ENCODE results near the gene DSCAML1. TPM values are rescaled to one million over a fixed set of nuclear protein-coding genes. Genes with fewer than 3 reads are reported as not detected.

Gene DSCAML1
- total and polyA plus RNA-seq, 8 donors: 0.08 to 2.9 (median 0.45) TPM

DNA sequence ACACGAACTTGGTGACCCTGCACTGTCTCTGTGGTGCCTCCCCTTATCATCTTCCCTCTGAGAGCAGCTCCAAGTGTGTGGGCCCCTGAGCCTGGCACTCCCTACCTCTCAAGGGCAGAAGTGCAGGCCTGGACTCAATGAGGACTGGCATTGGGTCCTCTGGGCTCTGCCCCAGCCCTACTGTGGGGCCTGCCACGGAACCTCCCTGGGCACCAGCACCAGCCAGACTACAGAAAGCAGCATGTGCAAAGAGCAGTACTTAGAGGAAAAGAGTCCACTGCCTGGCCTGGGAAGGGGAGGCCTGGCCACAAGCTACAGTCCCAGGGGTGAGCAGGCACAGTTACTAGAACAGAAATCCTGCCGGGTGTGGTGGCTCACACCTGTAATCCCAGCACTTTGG lies 222.5 kb downstream of the DSCAML1 start:
- WGBS, 5 donors: 85 to 92% (median 89%) methylated on average over 2 to 3 of the region's 3 CpGs
- DNase-seq: no peak
- Histone ChIP-seq H3K36me3 (no peaks in the 10 kb centered on the region), H3K9me3 (no peaks in the 10 kb centered on the region), H3K27me3 (peaks cover 0 to 8% (median 0%) of the 10 kb centered on the region in 3 donors), H3K4me1 (no peaks in the 10 kb centered on the region), H3K4me3 (no peak overlapping the region), H3K27ac (no peak overlapping the region)
- intact Hi-C loops (cut with DNase I; ENCODE audit: low total_unique reads): no loop called here
- TF ChIP-seq, protein P1, sequence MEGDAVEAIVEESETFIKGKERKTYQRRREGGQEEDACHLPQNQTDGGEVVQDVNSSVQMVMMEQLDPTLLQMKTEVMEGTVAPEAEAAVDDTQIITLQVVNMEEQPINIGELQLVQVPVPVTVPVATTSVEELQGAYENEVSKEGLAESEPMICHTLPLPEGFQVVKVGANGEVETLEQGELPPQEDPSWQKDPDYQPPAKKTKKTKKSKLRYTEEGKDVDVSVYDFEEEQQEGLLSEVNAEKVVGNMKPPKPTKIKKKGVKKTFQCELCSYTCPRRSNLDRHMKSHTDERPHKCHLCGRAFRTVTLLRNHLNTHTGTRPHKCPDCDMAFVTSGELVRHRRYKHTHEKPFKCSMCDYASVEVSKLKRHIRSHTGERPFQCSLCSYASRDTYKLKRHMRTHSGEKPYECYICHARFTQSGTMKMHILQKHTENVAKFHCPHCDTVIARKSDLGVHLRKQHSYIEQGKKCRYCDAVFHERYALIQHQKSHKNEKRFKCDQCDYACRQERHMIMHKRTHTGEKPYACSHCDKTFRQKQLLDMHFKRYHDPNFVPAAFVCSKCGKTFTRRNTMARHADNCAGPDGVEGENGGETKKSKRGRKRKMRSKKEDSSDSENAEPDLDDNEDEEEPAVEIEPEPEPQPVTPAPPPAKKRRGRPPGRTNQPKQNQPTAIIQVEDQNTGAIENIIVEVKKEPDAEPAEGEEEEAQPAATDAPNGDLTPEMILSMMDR (IDR thresholded peaks at IDR 0.05): no peak
- TF ChIP-seq POLR2A (IDR thresholded peaks at IDR 0.05) (no peak), EP300 (IDR thresholded peaks at IDR 0.05) (no peak), POLR2AphosphoS5 (IDR thresholded peaks at IDR 0.05) (no peak)

DNA sequence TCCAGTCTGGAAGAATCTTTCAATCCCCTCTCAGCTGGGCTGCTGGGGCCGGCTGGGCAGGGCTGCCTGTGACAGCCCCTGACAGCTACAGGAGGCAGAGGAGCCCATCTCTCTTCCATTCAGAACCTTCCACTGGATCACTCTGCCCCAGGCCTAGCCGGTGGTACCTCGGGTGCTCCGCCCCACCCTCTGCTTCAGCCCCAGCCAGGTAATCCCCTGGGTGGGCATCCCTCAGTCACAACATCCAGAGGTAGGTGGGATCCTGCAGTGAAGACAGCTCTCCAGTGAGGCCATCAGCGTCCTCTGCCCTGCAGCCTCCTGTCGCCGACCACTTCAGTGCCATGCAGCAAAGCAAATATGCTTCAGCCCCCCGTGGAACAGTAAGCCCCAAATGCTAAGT lies 223.7 kb downstream of the DSCAML1 start:
- no peak for DNase-seq
- WGBS, 5 donors: 78 to 90% (median 86%) methylated on average over 8 of the region's 8 CpGs
- intact Hi-C loops (cut with DNase I; ENCODE audit: low total_unique reads): no loop called here
- Histone ChIP-seq H3K4me1 (no peaks in the 10 kb centered on the region), H3K9me3 (no peaks in the 10 kb centered on the region), H3K36me3 (no peaks in the 10 kb centered on the region), H3K27me3 (peaks cover 0 to 2% (median 0%) of the 10 kb centered on the region in 3 donors), H3K27ac (no peak overlapping the region), H3K4me3 (no peak overlapping the region)
- TF ChIP-seq EP300 (IDR thresholded peaks at IDR 0.05) (no peak), POLR2A (IDR thresholded peaks at IDR 0.05) (no peak), POLR2AphosphoS5 (IDR thresholded peaks at IDR 0.05) (no peak)
- TF ChIP-seq, protein P1 (IDR thresholded peaks at IDR 0.05): no peak

DNA sequence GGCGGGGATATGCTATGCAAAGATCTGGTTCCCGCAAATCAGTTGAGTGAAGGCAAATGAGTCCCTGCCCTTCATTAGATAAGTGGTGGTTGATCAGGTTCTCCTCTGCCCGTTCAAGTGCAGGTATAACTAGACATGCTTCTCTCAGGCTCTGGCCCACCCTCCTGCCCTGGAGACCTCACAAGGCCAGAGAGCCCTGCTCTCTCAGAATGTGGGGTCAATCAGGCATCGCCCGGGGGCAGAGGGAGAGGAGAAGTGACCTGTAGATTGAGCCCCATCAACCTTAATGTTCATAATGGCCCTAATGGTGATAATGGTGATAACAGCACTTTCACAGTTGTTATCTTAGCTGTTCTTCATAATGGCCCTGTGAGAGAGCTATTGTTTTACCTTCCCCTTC lies 224.3 kb downstream of the DSCAML1 start:
- no peaks in the 10 kb centered on the region for H3K36me3 ChIP-seq
- H3K4me3 ChIP-seq: no peak overlapping the region
- H3K27ac ChIP-seq: no peak overlapping the region
- no peak for DNase-seq
- no peaks in the 10 kb centered on the region for H3K9me3 ChIP-seq
- no peaks in the 10 kb centered on the region for H3K4me1 ChIP-seq
- TF ChIP-seq POLR2AphosphoS5 (IDR thresholded peaks at IDR 0.05): no peak
- TF ChIP-seq EP300 (IDR thresholded peaks at IDR 0.05): no peak
- TF ChIP-seq POLR2A (IDR thresholded peaks at IDR 0.05): no peak
- TF ChIP-seq, protein P1 (IDR thresholded peaks at IDR 0.05): no peak
- intact Hi-C loops (cut with DNase I; ENCODE audit: low total_unique reads): no loop called here
- 61 to 82% (median 71%) methylated on average over 5 of the region's 5 CpGs for WGBS, 5 donors
- no peaks in the 10 kb centered on the region for H3K27me3 ChIP-seq

DNA sequence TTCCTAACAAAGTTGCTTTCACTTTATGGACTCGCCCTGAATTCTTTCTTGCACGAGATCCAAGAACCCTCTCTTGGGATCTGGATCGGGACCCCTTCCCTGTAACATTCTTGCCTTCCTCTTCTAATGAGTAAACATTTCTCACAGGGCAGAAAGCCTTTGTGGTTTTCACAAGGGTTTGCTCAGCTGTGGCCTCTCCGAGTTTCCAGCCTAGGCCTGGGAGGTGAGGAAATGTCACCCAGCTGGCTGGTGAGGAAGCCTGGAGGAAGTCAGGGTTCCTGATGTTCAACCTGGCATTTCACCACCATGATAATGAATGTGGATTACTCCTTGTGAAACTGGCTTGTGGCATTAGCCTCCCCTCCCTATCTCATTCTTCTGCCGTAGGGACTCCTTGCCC lies 224.9 kb downstream of the DSCAML1 start:
- intact Hi-C loops (cut with DNase I; ENCODE audit: low total_unique reads): no loop called here
- 30 to 44% (median 36%) methylated on average over 5 of the region's 5 CpGs for WGBS, 5 donors
- DNase-seq: no peak
- H3K36me3 ChIP-seq: no peaks in the 10 kb centered on the region
- TF ChIP-seq POLR2A (IDR thresholded peaks at IDR 0.05) (no peak), POLR2AphosphoS5 (IDR thresholded peaks at IDR 0.05) (no peak), EP300 (IDR thresholded peaks at IDR 0.05) (no peak)
- TF ChIP-seq, protein P1 (IDR thresholded peaks at IDR 0.05): no peak
- H3K4me3 ChIP-seq: no peak overlapping the region
- no peak overlapping the region for H3K27ac ChIP-seq
- H3K4me1 ChIP-seq: no peaks in the 10 kb centered on the region
- H3K27me3 ChIP-seq: no peaks in the 10 kb centered on the region
- no peaks in the 10 kb centered on the region for H3K9me3 ChIP-seq
